Liver (tissue), 9 donors: ENCODE results near the gene FGD4. TPM values are rescaled to one million over a fixed set of nuclear protein-coding genes. Genes with fewer than 3 reads are reported as not detected.

Source experiments
- DNase-seq: peaks from one replicate; pipeline ENCODE4 v3.0.0-alpha.2; 2017; ENCODE audit warnings: low spot score
- H3K27ac ChIP-seq, 2 donors: one replicate each; pipeline ENCODE4 v1.7.0; 2013; ENCODE audit warnings: inconsistent platforms in 2 of 2, low read length in 2 of 2, control low read depth in 1 of 2, low read depth in 1 of 2, mild to moderate bottlenecking in 1 of 2
- H3K27me3 ChIP-seq, 4 donors: one replicate each; pipeline versions ENCODE4 v1.6.1 to v1.7.0; 2013; ENCODE audit warnings: low read length in 3 of 4, inconsistent platforms in 1 of 4, mild to moderate bottlenecking in 1 of 4, moderate library complexity in 1 of 4; ENCODE audit not compliant: control insufficient read depth in 4 of 4, insufficient read depth in 4 of 4
- H3K36me3 ChIP-seq, 4 donors: one replicate each; pipeline versions ENCODE4 v1.6.1 to v1.7.0; 2013; ENCODE audit warnings: low read length in 3 of 4, mild to moderate bottlenecking in 3 of 4, low read depth in 1 of 4, moderate library complexity in 1 of 4; ENCODE audit not compliant: control insufficient read depth in 4 of 4, insufficient read depth in 3 of 4
- H3K4me1 ChIP-seq, 4 donors: one replicate each; pipeline versions ENCODE4 v1.6.1 to v1.7.0; 2013; ENCODE audit warnings: low read length in 3 of 4, mild to moderate bottlenecking in 3 of 4, moderate library complexity in 1 of 4; ENCODE audit not compliant: control insufficient read depth in 4 of 4, insufficient read depth in 4 of 4
- H3K4me3 ChIP-seq, 3 donors: one replicate each; pipeline versions ENCODE4 v1.6.1 to v1.7.0; 2013; ENCODE audit warnings: low read length in 3 of 3, control low read depth in 1 of 3, low read depth in 1 of 3, mild to moderate bottlenecking in 1 of 3
- H3K9ac ChIP-seq, 2 donors: one replicate each; pipeline ENCODE4 v1.7.0; 2013; ENCODE audit warnings: low read length in 2 of 2, mild to moderate bottlenecking in 2 of 2, moderate library complexity in 2 of 2, control low read depth in 1 of 2, low read depth in 1 of 2
- H3K9me3 ChIP-seq, 4 donors: one replicate each; pipeline versions ENCODE4 v1.6.1 to v1.7.0; 2013; ENCODE audit warnings: low read length in 3 of 4; ENCODE audit not compliant: control insufficient read depth in 4 of 4
- ATF3 ChIP-seq: IDR thresholded peaks from 2 replicates; pipeline ENCODE4 v1.6.1; 2016; ENCODE audit warnings: antibody characterized with exemption
- CTCF ChIP-seq: fragments of 150-350 bp; IDR thresholded peaks from 2 replicates; pipeline ENCODE4 v1.5.1; 2017; ENCODE audit warnings: improper control_type of control experiment, low read depth, low read length; ENCODE audit not compliant: missing input control
- EGR1 ChIP-seq, 2 donors: IDR thresholded peaks; 2 replicates each; pipeline ENCODE4 v1.6.1; 2016 to 2018; ENCODE audit warnings: antibody characterized with exemption in 2 of 2, low read depth in 2 of 2
- FOXA2 ChIP-seq: IDR thresholded peaks from 2 replicates; pipeline ENCODE4 v1.6.1; 2016; ENCODE audit warnings: antibody characterized with exemption
- GABPA ChIP-seq, 2 donors: IDR thresholded peaks in 1 of 2; conservative IDR thresholded peaks in 1 of 2; 2 replicates each; pipeline ENCODE4 v1.6.1; 2016; ENCODE audit warnings: antibody characterized with exemption in 2 of 2, mild to moderate bottlenecking in 1 of 2, moderate library complexity in 1 of 2
- HNF4A ChIP-seq, 2 donors: conservative IDR thresholded peaks; 2 replicates each; pipeline ENCODE4 v1.6.1; 2016; ENCODE audit warnings: antibody characterized with exemption in 2 of 2, mild to moderate bottlenecking in 2 of 2
- HNF4G ChIP-seq: IDR thresholded peaks from 2 replicates; pipeline ENCODE4 v1.6.1; 2016; ENCODE audit warnings: antibody characterized with exemption
- JUND ChIP-seq, 2 donors: IDR thresholded peaks; 2 replicates each; pipeline ENCODE4 v1.6.1; 2016; ENCODE audit warnings: antibody characterized with exemption in 2 of 2
- MAX ChIP-seq: IDR thresholded peaks from 2 replicates; pipeline ENCODE4 v1.6.1; 2016; ENCODE audit warnings: antibody characterized with exemption
- NR2F2 ChIP-seq: IDR thresholded peaks from 2 replicates; pipeline ENCODE4 v1.6.1; 2016; ENCODE audit warnings: antibody characterized with exemption
- REST ChIP-seq: IDR thresholded peaks from 2 replicates; pipeline ENCODE4 v1.6.1; 2016; ENCODE audit warnings: antibody characterized with exemption, mild to moderate bottlenecking
- RXRA ChIP-seq, 2 donors: IDR thresholded peaks; 2 replicates each; pipeline ENCODE4 v1.6.1; 2017 to 2018; ENCODE audit warnings: antibody characterized with exemption in 2 of 2, mild to moderate bottlenecking in 1 of 2
- SP1 ChIP-seq: IDR thresholded peaks from 2 replicates; pipeline ENCODE4 v1.6.1; 2018; ENCODE audit warnings: antibody characterized with exemption, mild to moderate bottlenecking
- TAF1 ChIP-seq: conservative IDR thresholded peaks from 2 replicates; pipeline ENCODE4 v1.6.1; 2016; ENCODE audit warnings: antibody characterized with exemption, mild to moderate bottlenecking
- YY1 ChIP-seq: IDR thresholded peaks from 2 replicates; pipeline ENCODE4 v1.6.1; 2016; ENCODE audit warnings: antibody characterized with exemption, mild to moderate bottlenecking
- ZBTB33 ChIP-seq: IDR thresholded peaks from 2 replicates; pipeline ENCODE4 v1.6.1; 2016; ENCODE audit warnings: antibody characterized with exemption
- WGBS: extraction: QIAGEN DNeasy Blood & Tissue Kit; methylation state at CpG from one replicate; pipeline ENCODE4 v1.1.7; 2013; 5-methylcytosine and 5-hydroxymethylcytosine counted together
- polyA plus RNA-seq, 2 donors: library from polyadenylated mRNA; stranded (reverse) in 1 of 2; unstranded in 1 of 2; fragments of 200-250 nt in 1 of 2; fragments of >200 nt in 1 of 2; fragmentation: Nextera tagmentation in 1 of 2; extraction: Ambion mirVana in 1 of 2; gene quantifications; one replicate each; pipeline versions ENCODE4 v1.2.1 to v1.2.3, GENCODE V29; 2013 to 2015
- total RNA-seq, 2 donors: library from RNA; depleted of rRNA; stranded (reverse); fragments of >200 nt; gene quantifications; one replicate each; pipeline ENCODE4 v1.2.3, GENCODE V29; 2014
- donor health status: healthy.
- donor health status: healthy.
- donor health status: healthy.
- donor health status: healthy.
- donor health status: healthy.

FGD4 gene
- total and polyA plus RNA-seq, 4 donors: 3.8 to 26.4 (median 9.0) TPM

GRCh38 chr12:32490801-32491200 is 91.4 kb downstream of the FGD4 start:
- H3K27ac ChIP-seq: no peak overlapping the region
- no peaks in the 10 kb centered on the region for H3K27me3 ChIP-seq
- WGBS: 85% methylated on average over 2 of the region's 2 CpGs
- TF ChIP-seq ATF3 (no peak), HNF4G (no peak), EGR1 (IDR thresholded peaks at IDR 0.05; ENCODE audit: low read depth in 2 of 2) (no peak), RXRA (IDR thresholded peaks at IDR 0.05) (no peak), CTCF (no peak), NR2F2 (no peak), SP1 (no peak), TAF1 (no peak), YY1 (no peak), JUND (IDR thresholded peaks at IDR 0.05) (no peak), GABPA (IDR thresholded peaks at IDR 0.05 in 1 of 2, conservative IDR thresholded peaks at IDR 0.05 in 1 of 2) (no peak), FOXA2 (no peak), HNF4A (conservative IDR thresholded peaks at IDR 0.05) (no peak), MAX (no peak)
- H3K9me3 ChIP-seq: no peaks in the 10 kb centered on the region
- H3K36me3 ChIP-seq: no peaks in the 10 kb centered on the region
- peaks cover 0 to 3% (median under 1%) of the 10 kb centered on the region in 4 donors for H3K4me1 ChIP-seq
- no peak overlapping the region for H3K4me3 ChIP-seq
- H3K9ac ChIP-seq: no peak overlapping the region
- DNase-seq: no peak

- Histone ChIP-seq H3K9me3 (no peaks in the 10 kb centered on the region), H3K27me3 (no peaks in the 10 kb centered on the region), H3K36me3 (no peaks in the 10 kb centered on the region), H3K27ac (no peak overlapping the region), H3K4me1 (peaks cover 0 to 3% (median under 1%) of the 10 kb centered on the region in 4 donors), H3K9ac (no peak overlapping the region), H3K4me3 (no peak overlapping the region)
- TF ChIP-seq ZBTB33 (no peak), RXRA (IDR thresholded peaks at IDR 0.05) (no peak), SP1 (no peak), HNF4A (conservative IDR thresholded peaks at IDR 0.05) (no peak), ATF3 (no peak), EGR1 (IDR thresholded peaks at IDR 0.05; ENCODE audit: low read depth in 2 of 2) (no peak), REST (no peak), NR2F2 (no peak), MAX (no peak)
- 74% methylated on average over 4 of the region's 4 CpGs for WGBS
- DNase-seq: no peak
Observed at GRCh38 chr12:32493282-32493681, 93.9 kb downstream of the FGD4 start.
